ENCODE data around the gene MDK.

MDK gene

GRCh38 chr11:46381048-46381818 is at the start of gene MDK (continued):
- TF ChIP-seq ZNF311 (tag by site-specific recombination; IDR thresholded peaks at IDR 0.05; ENCODE audit: borderline replicate concordance) = no peak
- TF ChIP-seq SCRT2 (tag by site-specific recombination; IDR thresholded peaks at IDR 0.05) = no peak
- TF ChIP-seq GFI1B (tag by site-specific recombination; IDR thresholded peaks at IDR 0.05) = no peak

DNA sequence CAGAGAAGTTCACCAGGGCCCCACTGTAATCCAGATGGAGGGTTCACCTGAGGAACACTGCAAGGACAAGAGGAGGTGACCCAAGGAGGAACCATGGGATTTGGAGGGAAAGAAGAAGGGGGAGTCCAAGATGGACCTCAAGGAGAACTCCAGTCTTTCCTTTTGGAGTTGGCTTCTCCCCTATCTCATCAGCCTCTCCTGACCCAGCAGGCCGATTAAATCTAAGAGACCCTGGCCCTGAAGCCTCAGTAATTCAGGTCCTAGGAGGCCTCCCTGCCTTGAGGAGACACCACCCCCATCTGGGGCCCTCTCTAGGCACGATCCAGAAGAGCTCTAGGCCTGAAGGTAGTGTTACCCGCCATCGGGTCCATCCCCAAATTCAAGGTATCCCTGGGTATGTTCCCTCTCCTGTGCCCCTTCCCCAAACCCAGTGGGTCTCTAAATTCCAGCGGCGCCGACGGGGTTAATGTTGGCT is 49.3 kb upstream of the MDK start:
- no peaks in the 10 kb centered on the region for H3K36me3 ChIP-seq (ENCODE audit: control insufficient read depth in 2 of 2, insufficient read depth in 1 of 2, low read length in 2 of 2)
- ChIA-PET POLR2A (interaction anchor here (0.6 kb wide), 1 partner anchor 1647 kb away, joined by 8 read pairs; no protein-coding TSS in a partner anchor), CTCF (interaction anchor here (0.6 to 3.0 kb wide), 6 partner anchors 9 to 367 kb away, joined by 4 to 16 read pairs (median 6); partner anchors contain the start of gene DGKZ)
- TF ChIP-seq, protein P1, sequence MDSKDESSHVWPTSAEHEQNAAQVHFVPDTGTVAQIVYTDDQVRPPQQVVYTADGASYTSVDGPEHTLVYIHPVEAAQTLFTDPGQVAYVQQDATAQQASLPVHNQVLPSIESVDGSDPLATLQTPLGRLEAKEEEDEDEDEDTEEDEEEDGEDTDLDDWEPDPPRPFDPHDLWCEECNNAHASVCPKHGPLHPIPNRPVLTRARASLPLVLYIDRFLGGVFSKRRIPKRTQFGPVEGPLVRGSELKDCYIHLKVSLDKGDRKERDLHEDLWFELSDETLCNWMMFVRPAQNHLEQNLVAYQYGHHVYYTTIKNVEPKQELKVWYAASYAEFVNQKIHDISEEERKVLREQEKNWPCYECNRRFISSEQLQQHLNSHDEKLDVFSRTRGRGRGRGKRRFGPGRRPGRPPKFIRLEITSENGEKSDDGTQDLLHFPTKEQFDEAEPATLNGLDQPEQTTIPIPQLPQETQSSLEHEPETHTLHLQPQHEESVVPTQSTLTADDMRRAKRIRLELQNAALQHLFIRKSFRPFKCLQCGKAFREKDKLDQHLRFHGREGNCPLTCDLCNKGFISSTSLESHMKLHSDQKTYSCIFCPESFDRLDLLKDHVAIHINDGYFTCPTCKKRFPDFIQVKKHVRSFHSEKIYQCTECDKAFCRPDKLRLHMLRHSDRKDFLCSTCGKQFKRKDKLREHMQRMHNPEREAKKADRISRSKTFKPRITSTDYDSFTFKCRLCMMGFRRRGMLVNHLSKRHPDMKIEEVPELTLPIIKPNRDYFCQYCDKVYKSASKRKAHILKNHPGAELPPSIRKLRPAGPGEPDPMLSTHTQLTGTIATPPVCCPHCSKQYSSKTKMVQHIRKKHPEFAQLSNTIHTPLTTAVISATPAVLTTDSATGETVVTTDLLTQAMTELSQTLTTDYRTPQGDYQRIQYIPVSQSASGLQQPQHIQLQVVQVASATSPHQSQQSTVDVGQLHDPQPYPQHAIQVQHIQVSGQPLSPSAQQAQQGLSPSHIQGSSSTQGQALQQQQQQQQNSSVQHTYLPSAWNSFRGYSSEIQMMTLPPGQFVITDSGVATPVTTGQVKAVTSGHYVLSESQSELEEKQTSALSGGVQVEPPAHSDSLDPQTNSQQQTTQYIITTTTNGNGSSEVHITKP (tag by site-specific recombination; IDR thresholded peaks at IDR 0.05) = peak; percentile 75
- TF ChIP-seq ZNF37A (tag by site-specific recombination; IDR thresholded peaks at IDR 0.05) (no peak), IKZF3 (tag by site-specific recombination; IDR thresholded peaks at IDR 0.05) (no peak)
- H3K4me1 ChIP-seq (ENCODE audit: control insufficient read depth, insufficient read depth, low read length) = no peaks in the 10 kb centered on the region
- H3K27ac ChIP-seq (ENCODE audit: extremely low read depth, low read depth, low read length) = no peak overlapping the region
- no peaks in the 10 kb centered on the region for H3K9me3 ChIP-seq (ENCODE audit: control insufficient read depth, insufficient read depth, low read depth, low read length)
- H3K4me3 ChIP-seq (ENCODE audit: low read depth, low read length) = peak overlapping the region; percentile 34

- POLR2A ChIA-PET = interaction anchor here (0.6 kb wide), 1 partner anchor 1646 kb away, joined by 8 read pairs; no protein-coding TSS in a partner anchor
Measured at GRCh38 chr11:46332568-46333393, 48.7 kb upstream of the MDK start.

DNA sequence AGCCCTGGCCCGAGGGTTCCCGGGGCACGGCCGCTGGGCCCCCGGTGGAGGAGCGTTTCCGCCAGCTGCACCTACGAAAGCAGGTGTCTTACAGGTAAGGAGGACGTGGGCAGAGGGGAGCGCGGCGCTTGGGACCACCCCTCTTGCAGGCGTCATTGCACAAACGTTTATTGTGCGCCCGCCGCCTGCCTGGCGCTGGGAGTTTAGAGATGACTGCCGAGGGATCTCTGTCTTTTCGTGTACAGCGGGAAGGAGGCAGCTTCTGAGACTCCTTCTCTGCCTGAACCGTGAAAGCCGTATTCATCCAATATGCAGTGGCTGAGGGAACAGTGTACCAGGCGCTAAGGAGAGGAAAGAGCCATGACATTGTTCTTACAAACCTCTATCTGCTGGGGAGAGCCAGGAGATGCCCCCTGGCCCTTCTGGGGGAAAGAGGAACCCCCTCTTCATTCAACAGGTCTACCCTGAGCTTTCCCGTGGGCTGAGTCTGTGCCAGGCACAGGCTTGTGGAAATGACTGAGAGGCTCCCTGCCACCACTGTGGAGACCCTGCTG is 48.0 kb upstream of the MDK start:
- TF ChIP-seq SCRT2 (tag by site-specific recombination; IDR thresholded peaks at IDR 0.05) (0 out of 2 replicates have a peak, but pooled peaks have one; percentile 19), ZNF239 (tag by site-specific recombination; IDR thresholded peaks at IDR 0.05) (no peak), HOXD13 (CRISPR knock-in tag; IDR thresholded peaks at IDR 0.05; ENCODE audit: borderline replicate concordance) (no peak), GLI2 (tag by site-specific recombination; IDR thresholded peaks at IDR 0.05; ENCODE audit: borderline replicate concordance, low read depth) (no peak), ZNF24 (tag by site-specific recombination; IDR thresholded peaks at IDR 0.05) (no peak)
- H3K36me3 ChIP-seq (ENCODE audit: control insufficient read depth in 2 of 2, insufficient read depth in 1 of 2, low read length in 2 of 2) = no peaks in the 10 kb centered on the region
- no peaks in the 10 kb centered on the region for H3K9me3 ChIP-seq (ENCODE audit: control insufficient read depth, insufficient read depth, low read depth, low read length)
- H3K4me1 ChIP-seq (ENCODE audit: control insufficient read depth, insufficient read depth, low read length) = no peaks in the 10 kb centered on the region; the same call in 1 of the 2 replicates
- H3K4me3 ChIP-seq (ENCODE audit: low read depth, low read length) = no peak overlapping the region
- ChIA-PET POLR2A (no interaction called here), CTCF (interaction anchor here (1.4 kb wide), 1 partner anchor 24 kb away, joined by 6 read pairs; no protein-coding TSS in a partner anchor)
- H3K27ac ChIP-seq (ENCODE audit: extremely low read depth, low read depth, low read length) = no peak overlapping the region

More at GRCh38 chr11:46332568-46333393, 48.7 kb upstream of the MDK start:
- no peaks in the 10 kb centered on the region for H3K4me1 ChIP-seq (ENCODE audit: control insufficient read depth, insufficient read depth, low read length)
- H3K36me3 ChIP-seq (ENCODE audit: control insufficient read depth in 2 of 2, insufficient read depth in 1 of 2, low read length in 2 of 2) = no peaks in the 10 kb centered on the region
- no peak overlapping the region for H3K27ac ChIP-seq (ENCODE audit: extremely low read depth, low read depth, low read length)
- H3K4me3 ChIP-seq (ENCODE audit: low read depth, low read length) = peak overlapping the region; percentile 34
- CTCF ChIA-PET = interaction anchor here (0.6 to 3.0 kb wide), 7 partner anchors 9 to 368 kb away, joined by 4 to 16 read pairs (median 6); partner anchors contain the start of gene DGKZ
- peak; percentile 35 for TF ChIP-seq SP2 (tag by site-specific recombination; IDR thresholded peaks at IDR 0.05)
- no peak for TF ChIP-seq ZNF549 (tag by site-specific recombination; IDR thresholded peaks at IDR 0.05)
- peak; percentile 35; the same call in 1 of the 2 replicates for TF ChIP-seq ZFHX2 (tag by site-specific recombination; conservative IDR thresholded peaks at IDR 0.05)
- TF ChIP-seq AEBP2 (tag by site-specific recombination; IDR thresholded peaks at IDR 0.05; ENCODE audit: borderline replicate concordance) = no peak
- TF ChIP-seq EGR2 (tag by site-specific recombination; IDR thresholded peaks at IDR 0.05; ENCODE audit: low read depth) = peak; percentile 54
- H3K9me3 ChIP-seq (ENCODE audit: control insufficient read depth, insufficient read depth, low read depth, low read length) = no peaks in the 10 kb centered on the region
